Neural cell (in vitro differentiated cells): Measurements from ENCODE around the gene ADCY2. TPM values are rescaled to one million over a fixed set of nuclear protein-coding genes. Genes with fewer than 3 reads are reported as not detected.

Experiments used
- H2AFZ ChIP-seq: fragments of 200-600, 300-800 bp; sonication (generic), shearing (Covaris generic); 2 replicates; pipeline ENCODE4 v1.6.0; 2014; ENCODE audit warnings: low read depth, mild to moderate bottlenecking, antibody characterized with exemption, low read length, moderate library complexity
- H3F3A ChIP-seq: fragments of 200-600 bp; shearing (Covaris generic); 2 replicates; pipeline ENCODE4 v1.6.1; 2016; ENCODE audit warnings: mild to moderate bottlenecking, moderate library complexity, mixed read lengths, antibody characterized with exemption, low read length; ENCODE audit not compliant: insufficient read depth, poor library complexity, severe bottlenecking
- H3K27ac ChIP-seq: fragments of 200-600, 300-800 bp; sonication (generic), shearing (Covaris generic); 2 replicates; pipeline ENCODE4 v1.5.1; 2014; ENCODE audit warnings: mild to moderate bottlenecking, low read length, moderate library complexity
- H3K27me3 ChIP-seq: fragments of 300-800, 200-600 bp; sonication (generic), shearing (Covaris generic); 2 replicates; pipeline ENCODE4 v1.6.0; 2014; ENCODE audit warnings: mild to moderate bottlenecking, low read depth, low read length, moderate library complexity; ENCODE audit not compliant: insufficient read depth
- H3K36me3 ChIP-seq: fragments of 300-800, 200-600 bp; sonication (generic), shearing (Covaris generic); 2 replicates; pipeline ENCODE4 v1.5.1; 2014; ENCODE audit warnings: mild to moderate bottlenecking, antibody characterized with exemption, low read length, moderate library complexity; ENCODE audit not compliant: insufficient read depth
- H3K4me2 ChIP-seq: fragments of 300-800, 200-600 bp; sonication (generic), shearing (Covaris generic); 2 replicates; pipeline ENCODE4 v1.6.0; 2014; ENCODE audit warnings: mild to moderate bottlenecking, low read length
- H3K4me3 ChIP-seq: fragments of 300-800, 200-600 bp; sonication (generic), shearing (Covaris generic); 2 replicates; pipeline ENCODE4 v1.5.1; 2014; ENCODE audit warnings: mild to moderate bottlenecking, low read length, moderate library complexity
- H3K79me2 ChIP-seq: fragments of 200-600 bp; shearing (Covaris generic); replicated peaks from 2 replicates; pipeline ENCODE4 v1.6.0; 2014; ENCODE audit warnings: mild to moderate bottlenecking, low read length, moderate library complexity; ENCODE audit not compliant: insufficient read depth
- H3K9ac ChIP-seq: fragments of 300-800, 200-600 bp; sonication (generic), shearing (Covaris generic); 2 replicates; pipeline ENCODE4 v1.6.1; 2016; ENCODE audit warnings: mild to moderate bottlenecking, low read length, mixed read lengths
- H3K9me2 ChIP-seq: fragments of 200-600 bp; shearing (Covaris generic); 2 replicates; pipeline ENCODE4 v1.6.1; 2016; ENCODE audit warnings: mild to moderate bottlenecking, low read length, mixed read lengths; ENCODE audit not compliant: insufficient read depth
- H3K9me3 ChIP-seq: fragments of 200-600, 300-800 bp; sonication (generic), shearing (Covaris generic); 2 replicates; pipeline ENCODE4 v1.6.1; 2016; ENCODE audit warnings: mild to moderate bottlenecking, mixed run types, low read length, moderate library complexity, mixed read lengths
- H4K20me1 ChIP-seq: fragments of 200-600 bp; shearing (Covaris generic); 2 replicates; pipeline ENCODE4 v1.6.1; 2016; ENCODE audit warnings: mild to moderate bottlenecking, mixed run types; ENCODE audit not compliant: insufficient read depth
- EP300 ChIP-seq: fragments of 450-650 bp; conservative IDR thresholded peaks from 2 replicates; pipeline ENCODE4 v1.6.1; 2014; ENCODE audit warnings: antibody characterized with exemption, mild to moderate bottlenecking, moderate library complexity; ENCODE audit not compliant: poor library complexity, severe bottlenecking
- EZH2 ChIP-seq: fragments of 200-600, 300-800 bp; shearing (Covaris generic), sonication (generic); IDR thresholded peaks from 2 replicates; pipeline ENCODE4 v1.6.1; 2014; ENCODE audit warnings: antibody characterized with exemption, low read length, borderline replicate concordance, mild to moderate bottlenecking; ENCODE audit not compliant: insufficient read depth, poor library complexity, severe bottlenecking
- MXI1 ChIP-seq: fragments of 450-650 bp; conservative IDR thresholded peaks from 2 replicates; pipeline ENCODE4 v1.6.1; 2014; ENCODE audit warnings: antibody characterized with exemption, mild to moderate bottlenecking; ENCODE audit not compliant: poor library complexity, severe bottlenecking
- POLR2AphosphoS5 ChIP-seq: IDR thresholded peaks from 2 replicates; pipeline ENCODE4 v1.6.1; 2012
- RAD21 ChIP-seq: fragments of 450-650 bp; conservative IDR thresholded peaks from 2 replicates; pipeline ENCODE4 v1.6.1; 2014; ENCODE audit warnings: antibody characterized with exemption, mild to moderate bottlenecking, moderate library complexity
- SMC3 ChIP-seq: fragments of 450-650 bp; conservative IDR thresholded peaks from 2 replicates; pipeline ENCODE4 v1.6.1; 2014; ENCODE audit warnings: antibody characterized with exemption, mild to moderate bottlenecking, moderate library complexity; ENCODE audit not compliant: poor library complexity
- TAF1 ChIP-seq: IDR thresholded peaks from 2 replicates; pipeline ENCODE4 v1.6.1; 2012; ENCODE audit warnings: low read depth
- polyA plus RNA-seq: library from polyadenylated mRNA; depleted of rRNA; stranded (reverse); fragments of >200 nt; gene quantifications from 2 replicates; pipeline ENCODE4 v1.2.3, GENCODE V29; 2014
- TF ChIP-seq, protein P1 (sequence below): fragments of 450-650 bp; IDR thresholded peaks from 2 replicates; pipeline ENCODE4 v1.5.1; 2014; ENCODE audit warnings: antibody characterized with exemption, mild to moderate bottlenecking, moderate library complexity; ENCODE audit not compliant: poor library complexity, severe bottlenecking
- TF ChIP-seq, protein P2 (sequence below): IDR thresholded peaks from 2 replicates; pipeline ENCODE4 v1.6.1; 2012; ENCODE audit warnings: borderline replicate concordance

The ADCY2 gene
- polyA plus RNA-seq, 1 donor from 2014 or later, result 1.9 TPM

DNA sequence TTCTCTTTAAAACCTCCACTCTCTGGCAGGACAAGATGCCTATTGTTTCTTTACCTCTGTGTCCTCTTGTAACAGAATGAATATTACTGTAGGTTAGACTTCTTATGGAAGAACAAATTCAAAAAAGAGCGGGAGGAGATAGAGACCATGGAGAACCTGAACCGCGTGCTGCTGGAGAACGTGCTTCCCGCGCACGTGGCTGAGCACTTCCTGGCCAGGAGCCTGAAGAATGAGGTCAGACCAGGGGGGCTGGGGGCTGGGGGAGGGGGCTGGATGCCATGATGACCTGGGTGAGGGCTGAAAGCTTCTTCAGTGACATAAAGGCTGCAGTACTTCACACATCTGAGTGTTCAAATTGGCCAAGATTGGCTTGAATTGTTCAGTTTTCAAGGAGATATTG lies 393.6 kb downstream of the ADCY2 start:
- no peaks in the 10 kb centered on the region for H3K36me3 ChIP-seq
- no peak overlapping the region for H2AFZ ChIP-seq
- H3K27me3 ChIP-seq, result no peaks in the 10 kb centered on the region
- H3K9me3 ChIP-seq, result no peaks in the 10 kb centered on the region
- H3F3A ChIP-seq, result no peaks in the 10 kb centered on the region
- H3K4me2 ChIP-seq, result no peak overlapping the region
- TF ChIP-seq SMC3, result no peak
- TF ChIP-seq EZH2, result no peak
- no peak for TF ChIP-seq EP300
- no peak for TF ChIP-seq TAF1
- TF ChIP-seq, protein P1, sequence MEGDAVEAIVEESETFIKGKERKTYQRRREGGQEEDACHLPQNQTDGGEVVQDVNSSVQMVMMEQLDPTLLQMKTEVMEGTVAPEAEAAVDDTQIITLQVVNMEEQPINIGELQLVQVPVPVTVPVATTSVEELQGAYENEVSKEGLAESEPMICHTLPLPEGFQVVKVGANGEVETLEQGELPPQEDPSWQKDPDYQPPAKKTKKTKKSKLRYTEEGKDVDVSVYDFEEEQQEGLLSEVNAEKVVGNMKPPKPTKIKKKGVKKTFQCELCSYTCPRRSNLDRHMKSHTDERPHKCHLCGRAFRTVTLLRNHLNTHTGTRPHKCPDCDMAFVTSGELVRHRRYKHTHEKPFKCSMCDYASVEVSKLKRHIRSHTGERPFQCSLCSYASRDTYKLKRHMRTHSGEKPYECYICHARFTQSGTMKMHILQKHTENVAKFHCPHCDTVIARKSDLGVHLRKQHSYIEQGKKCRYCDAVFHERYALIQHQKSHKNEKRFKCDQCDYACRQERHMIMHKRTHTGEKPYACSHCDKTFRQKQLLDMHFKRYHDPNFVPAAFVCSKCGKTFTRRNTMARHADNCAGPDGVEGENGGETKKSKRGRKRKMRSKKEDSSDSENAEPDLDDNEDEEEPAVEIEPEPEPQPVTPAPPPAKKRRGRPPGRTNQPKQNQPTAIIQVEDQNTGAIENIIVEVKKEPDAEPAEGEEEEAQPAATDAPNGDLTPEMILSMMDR, result no peak
- no peak for TF ChIP-seq MXI1
- TF ChIP-seq, protein P2, sequence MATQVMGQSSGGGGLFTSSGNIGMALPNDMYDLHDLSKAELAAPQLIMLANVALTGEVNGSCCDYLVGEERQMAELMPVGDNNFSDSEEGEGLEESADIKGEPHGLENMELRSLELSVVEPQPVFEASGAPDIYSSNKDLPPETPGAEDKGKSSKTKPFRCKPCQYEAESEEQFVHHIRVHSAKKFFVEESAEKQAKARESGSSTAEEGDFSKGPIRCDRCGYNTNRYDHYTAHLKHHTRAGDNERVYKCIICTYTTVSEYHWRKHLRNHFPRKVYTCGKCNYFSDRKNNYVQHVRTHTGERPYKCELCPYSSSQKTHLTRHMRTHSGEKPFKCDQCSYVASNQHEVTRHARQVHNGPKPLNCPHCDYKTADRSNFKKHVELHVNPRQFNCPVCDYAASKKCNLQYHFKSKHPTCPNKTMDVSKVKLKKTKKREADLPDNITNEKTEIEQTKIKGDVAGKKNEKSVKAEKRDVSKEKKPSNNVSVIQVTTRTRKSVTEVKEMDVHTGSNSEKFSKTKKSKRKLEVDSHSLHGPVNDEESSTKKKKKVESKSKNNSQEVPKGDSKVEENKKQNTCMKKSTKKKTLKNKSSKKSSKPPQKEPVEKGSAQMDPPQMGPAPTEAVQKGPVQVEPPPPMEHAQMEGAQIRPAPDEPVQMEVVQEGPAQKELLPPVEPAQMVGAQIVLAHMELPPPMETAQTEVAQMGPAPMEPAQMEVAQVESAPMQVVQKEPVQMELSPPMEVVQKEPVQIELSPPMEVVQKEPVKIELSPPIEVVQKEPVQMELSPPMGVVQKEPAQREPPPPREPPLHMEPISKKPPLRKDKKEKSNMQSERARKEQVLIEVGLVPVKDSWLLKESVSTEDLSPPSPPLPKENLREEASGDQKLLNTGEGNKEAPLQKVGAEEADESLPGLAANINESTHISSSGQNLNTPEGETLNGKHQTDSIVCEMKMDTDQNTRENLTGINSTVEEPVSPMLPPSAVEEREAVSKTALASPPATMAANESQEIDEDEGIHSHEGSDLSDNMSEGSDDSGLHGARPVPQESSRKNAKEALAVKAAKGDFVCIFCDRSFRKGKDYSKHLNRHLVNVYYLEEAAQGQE, result no peak
- TF ChIP-seq RAD21, result no peak
- no peak for TF ChIP-seq POLR2AphosphoS5
- H4K20me1 ChIP-seq, result no peaks in the 10 kb centered on the region
- H3K9me2 ChIP-seq, result no peaks in the 10 kb centered on the region
- H3K9ac ChIP-seq, result no peak overlapping the region
- no peak overlapping the region for H3K27ac ChIP-seq
- H3K4me3 ChIP-seq, result no peak overlapping the region
- no peaks in the 10 kb centered on the region for H3K79me2 ChIP-seq

DNA sequence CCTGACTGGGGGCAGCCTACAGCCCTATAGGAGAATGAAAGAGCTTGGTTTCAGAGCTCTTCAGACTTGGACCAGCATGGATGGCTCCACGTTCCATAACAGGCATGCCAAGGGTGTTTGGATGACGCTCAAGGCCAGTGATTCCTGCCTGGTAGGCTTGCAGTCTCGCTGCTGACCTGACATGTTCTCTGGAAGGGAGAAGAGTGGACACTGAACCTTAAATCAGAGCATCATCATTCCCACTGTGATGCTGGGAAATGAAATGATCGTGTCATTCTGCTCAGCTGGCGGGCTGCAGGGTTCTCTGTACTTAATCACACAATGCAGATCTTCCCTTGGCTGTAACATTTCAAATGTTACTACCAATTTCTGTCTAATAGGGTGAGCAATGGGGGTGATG lies 398.0 kb downstream of the ADCY2 start:
- Histone ChIP-seq H3K9me2 (no peaks in the 10 kb centered on the region), H3K36me3 (no peaks in the 10 kb centered on the region), H3F3A (no peaks in the 10 kb centered on the region), H3K27ac (no peak overlapping the region), H3K27me3 (no peaks in the 10 kb centered on the region), H3K4me3 (no peak overlapping the region), H3K9ac (no peak overlapping the region), H2AFZ (no peak overlapping the region), H3K79me2 (no peaks in the 10 kb centered on the region), H3K9me3 (no peaks in the 10 kb centered on the region), H4K20me1 (no peaks in the 10 kb centered on the region), H3K4me2 (no peak overlapping the region)
- TF ChIP-seq, protein P1, result no peak
- TF ChIP-seq POLR2AphosphoS5, result peak; percentile 64
